Adrenal gland (tissue), 5 donors: ENCODE measurements around the gene PMF1.

ENCODE experiments used
- POLR2A ChIP-seq, 2 donors: fragments of 450-650 bp; IDR thresholded peaks; one replicate each; pipeline ENCODE4 v1.6.1; 2017; ENCODE audit warnings: antibody characterized with exemption in 2 of 2, mild to moderate bottlenecking in 2 of 2, moderate library complexity in 1 of 2
- TF ChIP-seq, protein P1 (sequence below), 6 experiments: fragments of 450-650 bp in 4 of 6; fragments of 200-600 bp in 2 of 6; sonication (generic) in 1 of 6; IDR thresholded peaks; 1 replicate in 5 of 6; 2 replicates in 1 of 6; pipeline versions ENCODE4 v1.5.1 to v1.8.0; 2016 to 2021; ENCODE audit warnings: antibody characterized with exemption in 6 of 6, mild to moderate bottlenecking in 2 of 6, moderate library complexity in 1 of 6
- donor health status: DM: no; HTN: no; CAD: no.

DNA sequence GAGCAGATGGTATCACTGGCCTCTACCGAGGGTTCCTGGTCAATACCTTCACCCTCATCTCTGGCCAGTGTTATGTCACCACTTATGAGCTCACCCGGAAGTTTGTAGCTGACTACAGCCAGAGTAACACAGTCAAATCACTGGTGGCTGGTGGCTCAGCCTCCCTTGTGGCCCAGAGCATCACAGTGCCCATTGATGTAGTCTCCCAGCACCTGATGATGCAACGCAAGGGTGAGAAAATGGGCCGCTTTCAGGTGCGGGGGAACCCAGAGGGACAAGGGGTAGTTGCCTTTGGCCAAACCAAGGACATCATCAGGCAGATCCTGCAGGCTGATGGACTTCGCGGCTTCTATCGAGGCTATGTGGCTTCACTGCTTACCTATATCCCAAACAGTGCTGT is 12.8 kb upstream of the PMF1 start:
- no peak for TF ChIP-seq POLR2A (IDR thresholded peaks at IDR 0.05)
- TF ChIP-seq, protein P1, sequence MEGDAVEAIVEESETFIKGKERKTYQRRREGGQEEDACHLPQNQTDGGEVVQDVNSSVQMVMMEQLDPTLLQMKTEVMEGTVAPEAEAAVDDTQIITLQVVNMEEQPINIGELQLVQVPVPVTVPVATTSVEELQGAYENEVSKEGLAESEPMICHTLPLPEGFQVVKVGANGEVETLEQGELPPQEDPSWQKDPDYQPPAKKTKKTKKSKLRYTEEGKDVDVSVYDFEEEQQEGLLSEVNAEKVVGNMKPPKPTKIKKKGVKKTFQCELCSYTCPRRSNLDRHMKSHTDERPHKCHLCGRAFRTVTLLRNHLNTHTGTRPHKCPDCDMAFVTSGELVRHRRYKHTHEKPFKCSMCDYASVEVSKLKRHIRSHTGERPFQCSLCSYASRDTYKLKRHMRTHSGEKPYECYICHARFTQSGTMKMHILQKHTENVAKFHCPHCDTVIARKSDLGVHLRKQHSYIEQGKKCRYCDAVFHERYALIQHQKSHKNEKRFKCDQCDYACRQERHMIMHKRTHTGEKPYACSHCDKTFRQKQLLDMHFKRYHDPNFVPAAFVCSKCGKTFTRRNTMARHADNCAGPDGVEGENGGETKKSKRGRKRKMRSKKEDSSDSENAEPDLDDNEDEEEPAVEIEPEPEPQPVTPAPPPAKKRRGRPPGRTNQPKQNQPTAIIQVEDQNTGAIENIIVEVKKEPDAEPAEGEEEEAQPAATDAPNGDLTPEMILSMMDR (IDR thresholded peaks at IDR 0.05) = no peak
